GM12875 (cell line): Measurements from ENCODE around the gene MAML2.

ENCODE experiments used
- H3K4me3 ChIP-seq: one replicate; pipeline ENCODE4 v1.5.1; 2011; ENCODE audit warnings: low read depth, low read length, control low read depth
- CTCF ChIP-seq: IDR thresholded peaks from 2 replicates; pipeline ENCODE4 v1.5.1; 2011; ENCODE audit warnings: low read depth, mild to moderate bottlenecking, control low read depth, inconsistent platforms, low read length, moderate library complexity, borderline replicate concordance; ENCODE audit not compliant: insufficient read depth

The MAML2 gene

DNA sequence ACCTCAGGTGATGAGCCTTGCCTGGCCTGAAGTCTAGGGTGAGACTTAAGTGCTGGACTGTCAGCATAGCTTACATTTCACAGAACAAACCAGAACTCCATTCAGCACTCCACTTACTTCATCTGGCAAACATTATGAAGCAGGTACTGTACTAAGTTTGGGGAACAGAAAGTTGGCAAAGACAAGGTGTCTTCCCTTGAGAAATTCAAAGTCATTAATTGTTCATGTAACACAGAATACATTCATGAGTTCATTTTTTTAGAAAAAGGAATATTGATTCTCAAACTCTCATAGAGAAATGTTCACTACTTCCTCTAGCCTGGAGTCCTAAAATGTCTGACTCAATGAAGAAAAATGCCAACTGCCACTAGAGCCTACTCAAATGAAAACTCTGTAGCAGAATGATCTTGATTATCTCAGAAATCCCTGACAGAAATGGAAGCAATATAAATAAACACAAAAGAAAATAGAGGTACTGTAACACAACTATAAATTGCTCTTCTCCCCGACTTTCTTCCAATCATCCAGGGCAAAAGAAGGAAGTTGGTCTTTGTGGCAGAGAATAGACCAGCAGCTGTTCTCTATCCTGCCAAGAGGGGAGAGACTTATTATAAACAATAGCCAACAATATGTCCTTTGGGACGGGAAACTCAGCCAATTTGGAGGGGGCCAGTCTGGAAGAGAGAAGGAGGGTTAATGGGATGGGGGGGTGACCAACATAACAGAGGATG is 289.9 kb downstream of the MAML2 start:
- H3K4me3 ChIP-seq, result no peak overlapping the region
- TF ChIP-seq CTCF, result no peak

GRCh38 chr11:96051820-96052219 is 291.2 kb downstream of the MAML2 start:
- TF ChIP-seq CTCF, result no peak
- H3K4me3 ChIP-seq, result no peak overlapping the region

- TF ChIP-seq CTCF, result 0 out of 2 replicates have a peak, but pooled peaks have one; percentile 1
These were observed 292.4 kb downstream of the MAML2 start for GRCh38 chr11:96050435-96051182.

DNA sequence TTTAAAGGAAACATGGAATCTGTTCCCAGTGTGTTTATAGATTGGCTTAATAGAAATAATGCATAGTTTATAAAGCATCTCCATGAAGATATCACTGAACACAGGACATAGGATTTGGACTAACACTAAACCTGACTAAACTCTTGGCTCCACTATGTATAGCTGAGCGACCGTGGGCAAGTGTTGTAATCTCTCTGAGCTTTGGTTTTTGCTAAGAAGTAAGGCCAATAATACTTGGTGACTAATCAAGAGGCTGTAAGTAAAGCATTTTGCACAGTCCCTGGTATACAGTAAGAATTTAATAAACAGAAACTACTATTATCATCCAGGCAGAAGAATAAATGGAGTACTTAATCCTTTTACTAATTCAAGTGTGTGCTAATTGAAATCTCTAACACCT is 293.6 kb downstream of the MAML2 start:
- no peak for TF ChIP-seq CTCF
- H3K4me3 ChIP-seq, result no peak overlapping the region

More at GRCh38 chr11:96050435-96051182, 292.4 kb downstream of the MAML2 start:
- no peak overlapping the region for H3K4me3 ChIP-seq

- H3K4me3 ChIP-seq, result no peak overlapping the region
- TF ChIP-seq CTCF, result no peak
These were observed 297.2 kb downstream of the MAML2 start for GRCh38 chr11:96045622-96046456.

DNA sequence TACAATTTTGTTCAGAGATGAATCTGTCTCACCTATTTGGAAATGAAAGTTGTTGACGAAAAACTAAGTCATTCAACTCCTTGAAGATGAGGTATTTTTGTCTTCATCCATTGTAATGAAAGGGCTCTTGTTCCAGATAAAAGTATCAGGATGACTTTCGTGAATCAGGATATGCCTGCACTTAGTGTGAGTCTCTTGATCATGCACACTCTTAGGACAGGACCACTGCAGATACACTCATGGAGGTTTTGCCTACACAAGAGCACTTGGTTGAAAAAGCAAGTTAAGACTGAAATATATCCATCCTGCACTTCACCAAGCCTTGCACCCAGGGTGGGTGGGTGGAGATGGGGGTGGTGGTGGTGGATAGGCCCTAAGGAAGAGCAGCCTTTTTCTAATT is 298.2 kb downstream of the MAML2 start:
- H3K4me3 ChIP-seq, result no peak overlapping the region
- TF ChIP-seq CTCF, result no peak
